Panc1 (cell line): ENCODE results near the gene PIP4K2A. TPM values are rescaled to one million over a fixed set of nuclear protein-coding genes. Genes with fewer than 3 reads are reported as not detected.
"Not testable (repeated sequence)": the region's sequence is repeated elsewhere in the genome, so short reads cannot be mapped to it uniquely, and the experiment has no call there.

Experiments
- ATAC-seq: fragments of 200-7000 bp; cut with Tn5 transposase; 2 replicates; pipeline ENCODE4 v1.9.1; 2020; ENCODE audit warnings: mild to moderate bottlenecking, moderate library complexity
- BruUV-seq: library from RNA; stranded (reverse); fragments of 400-500 nt; replicated peaks from 2 replicates; lab custom pipeline; 2021; lab: Mats Ljungman, UMichigan
- CTCF ChIA-PET: fragments of 300-600 bp; sonication (Branson Sonifier 250); formaldehyde crosslinking; loops from one replicate; lab custom pipeline; 2022; ENCODE audit warnings: antibody characterized with exemption; lab: Charles Lee
- POLR2A ChIA-PET: fragments of 300-600 bp; sonication (Branson Sonifier 250); formaldehyde crosslinking; loops from one replicate; lab custom pipeline; 2022; ENCODE audit warnings: antibody characterized with exemption; lab: Charles Lee
- DNase-seq: peaks from one replicate; pipeline ENCODE4 v3.0.0-alpha.2; 2010; ENCODE audit warnings: low read depth, low spot score
- H3K27ac ChIP-seq: 2 replicates; pipeline ENCODE4 v1.5.1; 2011; ENCODE audit warnings: mild to moderate bottlenecking, low read length, inconsistent platforms
- H3K27me3 ChIP-seq: fragments of 200-500 bp; sonication (Bioruptor generic); 2 replicates; pipeline ENCODE4 v1.6.0; 2014; ENCODE audit warnings: low read length, inconsistent platforms; ENCODE audit not compliant: control insufficient read depth, insufficient read depth
- H3K36me3 ChIP-seq: fragments of 200-500 bp; sonication (Bioruptor generic); 2 replicates; pipeline ENCODE4 v1.5.1; 2014; ENCODE audit warnings: inconsistent platforms, mild to moderate bottlenecking, low read length, moderate library complexity; ENCODE audit not compliant: control insufficient read depth, insufficient read depth
- H3K4me1 ChIP-seq: 2 replicates; pipeline ENCODE4 v1.5.1; 2011; ENCODE audit warnings: inconsistent platforms, mild to moderate bottlenecking, low read length, moderate library complexity; ENCODE audit not compliant: control insufficient read depth, insufficient read depth
- H3K4me3 ChIP-seq, 2 experiments: 2 replicates each; pipeline ENCODE4 v1.5.1; 2011 to 2012; ENCODE audit warnings: low read depth in 2 of 2, low read length in 2 of 2, mild to moderate bottlenecking in 2 of 2, inconsistent platforms in 1 of 2, moderate library complexity in 1 of 2
- H3K9me3 ChIP-seq: fragments of 200-500 bp; sonication (Bioruptor generic); 2 replicates; pipeline ENCODE4 v1.5.1; 2014; ENCODE audit warnings: low read depth, mild to moderate bottlenecking, inconsistent platforms, low read length, moderate library complexity; ENCODE audit not compliant: control insufficient read depth, insufficient read depth
- POLR2AphosphoS5 ChIP-seq: IDR thresholded peaks from 2 replicates; pipeline ENCODE4 v1.6.1; 2012; ENCODE audit warnings: mild to moderate bottlenecking, low read depth, low read length, moderate library complexity
- REST ChIP-seq, 2 experiments: IDR thresholded peaks; 2 replicates each; pipeline ENCODE4 v1.6.1; 2011 to 2012; ENCODE audit warnings: low read depth in 2 of 2, control low read depth in 1 of 2, low read length in 1 of 2, mild to moderate bottlenecking in 1 of 2, moderate library complexity in 1 of 2; ENCODE audit not compliant: insufficient read depth in 1 of 2
- SIN3A ChIP-seq: IDR thresholded peaks from 2 replicates; pipeline ENCODE4 v1.6.1; 2012; ENCODE audit warnings: low read depth, mild to moderate bottlenecking, low read length, moderate library complexity, borderline replicate concordance; ENCODE audit not compliant: insufficient read depth
- TCF7L2 ChIP-seq: IDR thresholded peaks from 2 replicates; pipeline ENCODE4 v1.6.1; 2011; ENCODE audit warnings: mild to moderate bottlenecking, low read depth, low read length, inconsistent platforms
- in situ Hi-C: cut with HindIII; loops from 2 replicates; pipeline ENCODE4 v1.10.0; 2016; ENCODE audit warnings: low sequenced_read_pairs, low pct_unique_long_range_greater_than_20kb
- intact Hi-C: fragments of 100-400 bp; cut with micrococcal nuclease; formaldehyde crosslinking; loops from one replicate; pipeline ENCODE4 v1.10.0; 2022; ENCODE audit not compliant: unreplicated experiment
- total RNA-seq: library from RNA; stranded (reverse); gene quantifications from one replicate; pipeline ENCODE4 v1.2.1, GENCODE V29; 2021; ENCODE audit not compliant: unreplicated experiment
- TF ChIP-seq, protein P1 (sequence below): fragments of 450-650 bp; IDR thresholded peaks from 2 replicates; pipeline ENCODE4 v1.5.1; 2017; ENCODE audit warnings: mild to moderate bottlenecking

Gene PIP4K2A
- total RNA-seq, 1 experiment from 2014 or later: 25.2 TPM

GRCh38 chr10:22750131-22750530 is 35.8 kb upstream of the PIP4K2A start:
- no peak for TF ChIP-seq POLR2AphosphoS5
- TF ChIP-seq REST (IDR thresholded peaks at IDR 0.05; ENCODE audit: insufficient read depth in 1 of 2, low read depth in 2 of 2, low read length in 1 of 2): no peak
- no peak for TF ChIP-seq TCF7L2
- TF ChIP-seq, protein P1, sequence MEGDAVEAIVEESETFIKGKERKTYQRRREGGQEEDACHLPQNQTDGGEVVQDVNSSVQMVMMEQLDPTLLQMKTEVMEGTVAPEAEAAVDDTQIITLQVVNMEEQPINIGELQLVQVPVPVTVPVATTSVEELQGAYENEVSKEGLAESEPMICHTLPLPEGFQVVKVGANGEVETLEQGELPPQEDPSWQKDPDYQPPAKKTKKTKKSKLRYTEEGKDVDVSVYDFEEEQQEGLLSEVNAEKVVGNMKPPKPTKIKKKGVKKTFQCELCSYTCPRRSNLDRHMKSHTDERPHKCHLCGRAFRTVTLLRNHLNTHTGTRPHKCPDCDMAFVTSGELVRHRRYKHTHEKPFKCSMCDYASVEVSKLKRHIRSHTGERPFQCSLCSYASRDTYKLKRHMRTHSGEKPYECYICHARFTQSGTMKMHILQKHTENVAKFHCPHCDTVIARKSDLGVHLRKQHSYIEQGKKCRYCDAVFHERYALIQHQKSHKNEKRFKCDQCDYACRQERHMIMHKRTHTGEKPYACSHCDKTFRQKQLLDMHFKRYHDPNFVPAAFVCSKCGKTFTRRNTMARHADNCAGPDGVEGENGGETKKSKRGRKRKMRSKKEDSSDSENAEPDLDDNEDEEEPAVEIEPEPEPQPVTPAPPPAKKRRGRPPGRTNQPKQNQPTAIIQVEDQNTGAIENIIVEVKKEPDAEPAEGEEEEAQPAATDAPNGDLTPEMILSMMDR: no peak
- TF ChIP-seq SIN3A: no peak
- POLR2A ChIA-PET: interaction anchor here (0.5 kb wide), 1 partner anchor 165 kb away, joined by 3 read pairs; no protein-coding TSS in a partner anchor
- BruUV-seq: no TSS peak
- CTCF ChIA-PET: no interaction called here
- H3K9me3 ChIP-seq: no peaks in the 10 kb centered on the region
- H3K4me1 ChIP-seq: no peaks in the 10 kb centered on the region
- in situ Hi-C loops (no loop called here), intact Hi-C loops (no loop called here)
- H3K4me3 ChIP-seq: no peak overlapping the region
- H3K36me3 ChIP-seq: no peaks in the 10 kb centered on the region
- DNase-seq: no peak
- no peaks in the 10 kb centered on the region for H3K27me3 ChIP-seq
- no peak overlapping the region for H3K27ac ChIP-seq
- ATAC-seq: no peak

- CTCF ChIA-PET, DNase-seq, ATAC-seq: not testable (repeated sequence)
Measured at GRCh38 chr10:22744858-22745257, 30.5 kb upstream of the PIP4K2A start.

DNA sequence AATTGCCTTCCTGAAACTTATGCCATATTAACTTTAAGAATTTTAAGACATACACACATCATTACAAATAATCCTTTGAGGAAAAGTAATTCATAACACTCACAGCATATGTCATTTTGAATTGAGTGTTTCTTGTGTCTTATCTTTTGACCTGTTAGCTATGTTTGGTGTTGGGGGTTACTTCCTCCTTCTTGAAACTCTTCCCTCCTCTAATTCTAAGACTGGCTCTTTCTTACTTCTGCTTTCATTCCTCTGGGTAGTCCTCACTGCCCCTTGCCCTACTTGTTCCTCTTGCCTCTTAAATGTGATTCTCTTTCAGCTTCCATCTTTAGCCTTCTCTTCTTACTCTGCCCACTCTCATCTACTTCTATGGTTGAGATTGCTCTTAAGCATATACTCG is 28.3 kb upstream of the PIP4K2A start:
- no TSS peak for BruUV-seq
- CTCF ChIA-PET: no interaction called here
- Histone ChIP-seq H3K9me3 (no peaks in the 10 kb centered on the region), H3K4me1 (no peaks in the 10 kb centered on the region), H3K27ac (no peak overlapping the region), H3K27me3 (no peaks in the 10 kb centered on the region), H3K4me3 (no peak overlapping the region), H3K36me3 (no peaks in the 10 kb centered on the region)
- TF ChIP-seq POLR2AphosphoS5: no peak
- TF ChIP-seq, protein P1: no peak
- no peak for TF ChIP-seq REST (IDR thresholded peaks at IDR 0.05; ENCODE audit: insufficient read depth in 1 of 2, low read depth in 2 of 2, low read length in 1 of 2)
- TF ChIP-seq SIN3A: no peak
- no peak for TF ChIP-seq TCF7L2
- ATAC-seq: no peak
- POLR2A ChIA-PET: no interaction called here
- intact Hi-C loops: no loop called here
- no peak for DNase-seq
- in situ Hi-C loops: no loop called here

More at GRCh38 chr10:22744858-22745257, 30.5 kb upstream of the PIP4K2A start:
- BruUV-seq, intact Hi-C loops, H3K27me3 ChIP-seq, H3K9me3 ChIP-seq, in situ Hi-C loops, H3K4me3 ChIP-seq, H3K27ac ChIP-seq, H3K36me3 ChIP-seq, H3K4me1 ChIP-seq: not testable (repeated sequence)
- POLR2A ChIA-PET: interaction anchor here (0.6 kb wide), 1 partner anchor 26 kb away, joined by 6 read pairs; no protein-coding TSS in a partner anchor
